HepG2 (cell line): Measurements from ENCODE around the gene C5. TPM values are rescaled to one million over a fixed set of nuclear protein-coding genes. Genes with fewer than 3 reads are reported as not detected.

Experiments
- ATAC-seq: fragments of 200-7000 bp; cut with Tn5 transposase; 3 replicates; pipeline ENCODE4 v1.9.1; 2020; ENCODE audit warnings: mild to moderate bottlenecking, moderate library complexity
- BruUV-seq: library from RNA; stranded (reverse); fragments of 400-500 nt; replicated peaks from 2 replicates; lab custom pipeline; 2021; lab: Mats Ljungman, UMichigan
- CTCF ChIA-PET: fragments of 300-600 bp; formaldehyde crosslinking; extraction: SDS; loops from one replicate; lab custom pipeline; 2021; ENCODE audit warnings: low total read pairs, inconsistent platforms, low intra/inter-chr PET ratio; lab: Yijun Ruan, JAX
- POLR2A ChIA-PET: fragments of 350-600 bp; sonication (Branson Sonifier 250); formaldehyde crosslinking; loops from one replicate; lab custom pipeline; 2020; ENCODE audit warnings: antibody characterized with exemption, inconsistent platforms; lab: Yijun Ruan, JAX
- DNase-seq: peaks from one replicate; pipeline ENCODE4 v3.0.0-alpha.2; 2015; ENCODE audit warnings: low spot score
- FAIRE-seq: peaks from 3 replicates; lab custom pipeline; 2011; peaks lifted over from hg19 to GRCh38; lab: Jason Lieb, UNC
- H2AFZ ChIP-seq: one replicate; pipeline ENCODE4 v1.6.1; 2011; ENCODE audit warnings: low read length, inconsistent platforms
- H3K27ac ChIP-seq: fragments of 300-600 bp; 3 replicates; pipeline ENCODE4 v1.8.0; 2011; ENCODE audit warnings: mixed run types, mild to moderate bottlenecking, mixed read lengths, low read length, inconsistent platforms; ENCODE audit not compliant: insufficient read depth; ENCODE audit errors: extremely low read length
- H3K27me3 ChIP-seq, 2 experiments: fragments of 200-600 bp in 1 of 2; 2 replicates in 1 of 2; 3 replicates in 1 of 2; pipeline versions ENCODE4 v1.6.0 to v1.8.0; 2011; ENCODE audit warnings: low read length in 2 of 2, mild to moderate bottlenecking in 2 of 2, moderate library complexity in 2 of 2, inconsistent platforms in 1 of 2; ENCODE audit not compliant: insufficient read depth in 2 of 2, control insufficient read depth in 1 of 2
- H3K36me3 ChIP-seq, 2 experiments: fragments of 200-600 bp in 1 of 2; replicated peaks in 1 of 2; 2 replicates in 1 of 2; 3 replicates in 1 of 2; pipeline versions ENCODE4 v1.5.1 to v1.8.0; 2011; ENCODE audit warnings: low read length in 2 of 2, inconsistent platforms in 1 of 2; ENCODE audit not compliant: insufficient read depth in 2 of 2, control insufficient read depth in 1 of 2
- H3K4me1 ChIP-seq: 2 replicates; pipeline ENCODE4 v1.5.1; 2012; ENCODE audit warnings: low read length, inconsistent platforms; ENCODE audit not compliant: insufficient read depth
- H3K4me2 ChIP-seq: 2 replicates; pipeline ENCODE4 v1.6.0; 2011; ENCODE audit warnings: low read depth, low read length, inconsistent platforms
- H3K4me3 ChIP-seq, 3 experiments: fragments of 200-600 bp in 1 of 3; sonication (generic), shearing (Covaris generic) in 1 of 3; replicated peaks in 1 of 3; 2 replicates each; pipeline ENCODE4 v1.5.1; 2011 to 2016; ENCODE audit warnings: low read length in 3 of 3, inconsistent platforms in 2 of 3, low read depth in 2 of 3, mild to moderate bottlenecking in 2 of 3, control low read depth in 1 of 3, mixed read lengths in 1 of 3; ENCODE audit not compliant: insufficient read depth in 1 of 3
- H3K79me2 ChIP-seq: one replicate; pipeline ENCODE4 v1.6.1; 2011; ENCODE audit warnings: low read length, inconsistent platforms; ENCODE audit not compliant: insufficient read depth
- H3K9ac ChIP-seq: 2 replicates; pipeline ENCODE4 v1.6.0; 2011; ENCODE audit warnings: mild to moderate bottlenecking, low read depth, low read length, inconsistent platforms; ENCODE audit not compliant: insufficient read depth
- H3K9me3 ChIP-seq: 2 replicates; pipeline ENCODE4 v1.5.1; 2012; ENCODE audit warnings: mild to moderate bottlenecking, low read length
- H4K20me1 ChIP-seq: 2 replicates; pipeline ENCODE4 v1.6.0; 2011; ENCODE audit warnings: inconsistent platforms, mild to moderate bottlenecking, low read length, moderate library complexity; ENCODE audit not compliant: insufficient read depth
- ARNT ChIP-seq: fragments of 450-650 bp; IDR thresholded peaks from 2 replicates; pipeline ENCODE4 v1.6.1; 2017
- ASH2L ChIP-seq: fragments of 300-600, 200-600 bp; sonication (generic); IDR thresholded peaks from 2 replicates; pipeline ENCODE4 v1.7.0; 2017; ENCODE audit warnings: low read depth, mild to moderate bottlenecking, moderate library complexity, mixed read lengths, low read length; ENCODE audit not compliant: insufficient read length
- MED13 ChIP-seq: sonication (generic); formaldehyde crosslinking; IDR thresholded peaks from 2 replicates; pipeline ENCODE4 v1.5.0; 2020; ENCODE audit warnings: missing genetic modification reagents
- RNF2 ChIP-seq: fragments of 450-650 bp; conservative IDR thresholded peaks from 2 replicates; pipeline ENCODE4 v1.6.1; 2016; ENCODE audit warnings: low read depth
- ZFP1 ChIP-seq: IDR thresholded peaks from 2 replicates; pipeline ENCODE4 v1.6.1; 2016
- ZNF430 ChIP-seq: sonication (generic); formaldehyde crosslinking; IDR thresholded peaks from 2 replicates; pipeline ENCODE4 v1.9.0; 2021; ENCODE audit warnings: mild to moderate bottlenecking, missing genetic modification reagents
- ZNF546 ChIP-seq: sonication (generic); formaldehyde crosslinking; conservative IDR thresholded peaks from 2 replicates; pipeline ENCODE4 v1.8.1; 2023; ENCODE audit warnings: mild to moderate bottlenecking, missing genetic modification reagents
- ZNF562 ChIP-seq: sonication (generic); formaldehyde crosslinking; IDR thresholded peaks from 2 replicates; pipeline ENCODE4 v1.8.0; 2022; ENCODE audit warnings: missing genetic modification reagents, borderline replicate concordance
- ZNF75D ChIP-seq: sonication (generic); formaldehyde crosslinking; IDR thresholded peaks from 2 replicates; pipeline ENCODE4 v1.8.1; 2023; ENCODE audit warnings: missing genetic modification reagents, mild to moderate bottlenecking, borderline replicate concordance
- WGBS: methylation state at CpG from one replicate; pipeline ENCODE4 v1.1.6; 2017; ENCODE audit warnings: low lambda C conversion rate; 5-methylcytosine and 5-hydroxymethylcytosine counted together
- in situ Hi-C: cut with HindIII; loops from 2 replicates; pipeline ENCODE4 v1.10.0; 2017; ENCODE audit warnings: low pct_unique_long_range_greater_than_20kb; ENCODE audit not compliant: extremely low pct_ligation_motif_present
- intact Hi-C: fragments of 100-400 bp; cut with micrococcal nuclease; formaldehyde crosslinking; loops from one replicate; pipeline ENCODE4 v1.10.0; 2022; ENCODE audit not compliant: unreplicated experiment
- polyA plus RNA-seq, 8 experiments: library from polyadenylated mRNA; depleted of rRNA in 3 of 8; stranded (reverse) in 7 of 8; unstranded in 1 of 8; fragments of >200 nt; fragmentation: Illumina TruSeq in 4 of 8; extraction: Trizol in 4 of 8; gene quantifications; 2 replicates each; pipeline versions ENCODE4 v1.2.1 to v1.2.3, GENCODE V29; 2011 to 2016; ENCODE audit warnings: low read depth in 4 of 8, missing spikeins in 1 of 8, mixed read lengths in 1 of 8; ENCODE audit not compliant: insufficient read depth in 1 of 8
- total RNA-seq, 5 experiments: library from RNA; depleted of rRNA; stranded (reverse); fragments of >200 nt; fragmentation: Illumina TruSeq; extraction: Trizol; gene quantifications; 2 replicates each; pipeline ENCODE4 v1.2.3, GENCODE V29; 2016; ENCODE audit warnings: low read depth in 1 of 5
- TF ChIP-seq, protein P1 (sequence below), 2 experiments: sonication (generic) in 1 of 2; formaldehyde crosslinking in 1 of 2; IDR thresholded peaks; 2 replicates each; pipeline versions ENCODE4 v1.6.1 to v1.9.0; 2014 to 2022; ENCODE audit warnings: antibody characterized with exemption in 1 of 2, borderline replicate concordance in 1 of 2, inconsistent platforms in 1 of 2, low read depth in 1 of 2, missing genetic modification reagents in 1 of 2
- TF ChIP-seq, protein P2 (sequence below): sonication (generic); formaldehyde crosslinking; IDR thresholded peaks from 2 replicates; pipeline ENCODE4 v1.5.0; 2020; ENCODE audit warnings: missing genetic modification reagents
- TF ChIP-seq, protein P3 (sequence below): IDR thresholded peaks from 2 replicates; pipeline ENCODE4 v1.6.1; 2016; ENCODE audit warnings: low read depth, borderline replicate concordance
- TF ChIP-seq, protein P4 (sequence below): sonication (generic); formaldehyde crosslinking; IDR thresholded peaks from 2 replicates; pipeline ENCODE4 v1.4.0; 2020; ENCODE audit warnings: mild to moderate bottlenecking, low read depth, missing genetic modification reagents

The C5 gene
- total and polyA plus RNA-seq, 2 of the 13 experiments (the other 11 are each of a cell fraction or from before 2014, with no cell fraction given): 57.6 to 192 TPM

DNA sequence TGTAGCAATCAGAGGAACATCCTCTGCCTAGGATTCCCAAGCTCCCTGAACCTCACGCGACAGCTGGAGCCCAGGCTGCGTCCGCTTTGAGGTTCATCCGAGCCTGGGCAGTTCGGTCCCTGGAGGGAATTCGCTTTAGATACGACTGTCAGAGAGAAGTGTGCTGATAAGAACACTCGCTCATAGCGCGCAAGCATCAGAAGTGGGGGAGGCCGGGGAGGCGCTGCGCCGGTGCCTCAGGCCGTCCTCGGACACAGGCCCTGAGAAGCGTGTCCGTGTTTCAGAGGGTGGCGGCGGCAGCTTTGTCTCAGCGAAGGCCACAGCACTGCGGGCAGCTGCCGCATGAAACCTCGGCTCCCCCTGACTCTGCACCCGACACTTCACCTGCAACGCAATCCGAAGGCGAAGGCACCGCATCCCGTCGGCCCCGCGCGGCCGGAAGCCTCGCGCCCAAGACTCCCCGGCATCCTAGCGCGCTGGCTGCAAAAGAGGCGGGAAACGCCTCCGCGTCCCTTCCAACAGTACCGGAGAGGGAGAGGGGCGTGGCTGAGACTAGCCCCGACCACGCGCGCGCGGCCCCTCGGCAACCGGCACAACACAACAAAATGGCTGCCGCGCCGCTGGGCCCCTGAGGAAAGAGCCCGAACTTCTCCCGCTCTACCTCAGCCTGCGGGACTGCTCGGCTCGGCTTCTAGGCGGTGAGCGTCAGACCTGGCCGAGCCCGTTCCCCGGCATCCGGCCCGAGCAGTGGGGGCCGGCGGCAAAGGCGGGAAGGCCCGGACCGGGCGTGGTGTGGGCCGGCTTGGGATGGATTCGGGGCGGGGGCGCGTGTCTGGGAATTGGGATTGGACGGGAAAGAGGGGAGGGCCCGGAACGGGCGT is 24.5 kb upstream of the C5 start, which contains the start of gene CNTRL:
TSS of gene CNTRL (plus strand) at position 586 of the 881 bp plus-strand sequence. CDS start 13,372 bp downstream, outside the sequence.
- in situ Hi-C loops: no loop called here
- Histone ChIP-seq H3K4me2 (peak within 1 kb of the TSS; percentile 83), H3K27me3 (no peaks in the 10 kb centered on the region), H3K79me2 (no peaks in the 10 kb centered on the region), H3K27ac (peak within 1 kb of the TSS; percentile 73), H3K4me1 (peaks cover 24% of the 10 kb centered on the region), H3K4me3 (peak within 1 kb of the TSS; percentile 68 to 81 (median 81)), H3K9me3 (no peaks in the 10 kb centered on the region), H2AFZ (peak within 1 kb of the TSS; percentile 64), H4K20me1 (no peaks in the 10 kb centered on the region), H3K36me3 (no peaks in the 10 kb centered on the region), H3K9ac (peak within 1 kb of the TSS; percentile 76)
- intact Hi-C loops: no loop called here
- ChIA-PET POLR2A (interaction anchor here (0.8 kb wide), 1 partner anchor 19 kb away, joined by 4 read pairs; no protein-coding TSS in a partner anchor), CTCF (no interaction called here)
- TSS peak; percentile 79 for BruUV-seq
- 2% methylated on average over 15 of the region's 85 CpGs for WGBS
- peak; percentile 71 for DNase-seq
- no peak for FAIRE-seq
- ATAC-seq: peak; percentile 91
- peak; percentile 95 for TF ChIP-seq ASH2L
- TF ChIP-seq, protein P1, sequence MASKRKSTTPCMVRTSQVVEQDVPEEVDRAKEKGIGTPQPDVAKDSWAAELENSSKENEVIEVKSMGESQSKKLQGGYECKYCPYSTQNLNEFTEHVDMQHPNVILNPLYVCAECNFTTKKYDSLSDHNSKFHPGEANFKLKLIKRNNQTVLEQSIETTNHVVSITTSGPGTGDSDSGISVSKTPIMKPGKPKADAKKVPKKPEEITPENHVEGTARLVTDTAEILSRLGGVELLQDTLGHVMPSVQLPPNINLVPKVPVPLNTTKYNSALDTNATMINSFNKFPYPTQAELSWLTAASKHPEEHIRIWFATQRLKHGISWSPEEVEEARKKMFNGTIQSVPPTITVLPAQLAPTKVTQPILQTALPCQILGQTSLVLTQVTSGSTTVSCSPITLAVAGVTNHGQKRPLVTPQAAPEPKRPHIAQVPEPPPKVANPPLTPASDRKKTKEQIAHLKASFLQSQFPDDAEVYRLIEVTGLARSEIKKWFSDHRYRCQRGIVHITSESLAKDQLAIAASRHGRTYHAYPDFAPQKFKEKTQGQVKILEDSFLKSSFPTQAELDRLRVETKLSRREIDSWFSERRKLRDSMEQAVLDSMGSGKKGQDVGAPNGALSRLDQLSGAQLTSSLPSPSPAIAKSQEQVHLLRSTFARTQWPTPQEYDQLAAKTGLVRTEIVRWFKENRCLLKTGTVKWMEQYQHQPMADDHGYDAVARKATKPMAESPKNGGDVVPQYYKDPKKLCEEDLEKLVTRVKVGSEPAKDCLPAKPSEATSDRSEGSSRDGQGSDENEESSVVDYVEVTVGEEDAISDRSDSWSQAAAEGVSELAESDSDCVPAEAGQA (IDR thresholded peaks at IDR 0.05; ENCODE audit: low read depth): no peak; the same call in 1 of the 2 replicates
- TF ChIP-seq, protein P1 (CRISPR knock-in tag; IDR thresholded peaks at IDR 0.05; ENCODE audit: borderline replicate concordance): no peak; the same call in 1 of the 2 replicates
- peak; percentile 98 for TF ChIP-seq RNF2
- TF ChIP-seq, protein P2, sequence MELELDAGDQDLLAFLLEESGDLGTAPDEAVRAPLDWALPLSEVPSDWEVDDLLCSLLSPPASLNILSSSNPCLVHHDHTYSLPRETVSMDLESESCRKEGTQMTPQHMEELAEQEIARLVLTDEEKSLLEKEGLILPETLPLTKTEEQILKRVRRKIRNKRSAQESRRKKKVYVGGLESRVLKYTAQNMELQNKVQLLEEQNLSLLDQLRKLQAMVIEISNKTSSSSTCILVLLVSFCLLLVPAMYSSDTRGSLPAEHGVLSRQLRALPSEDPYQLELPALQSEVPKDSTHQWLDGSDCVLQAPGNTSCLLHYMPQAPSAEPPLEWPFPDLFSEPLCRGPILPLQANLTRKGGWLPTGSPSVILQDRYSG (CRISPR knock-in tag): peak; percentile 93
- peak; percentile 55; the same call in 1 of the 2 replicates for TF ChIP-seq ZNF562 (CRISPR knock-in tag)
- TF ChIP-seq ZFP1 (CRISPR knock-in tag): no peak
- TF ChIP-seq, protein P3, sequence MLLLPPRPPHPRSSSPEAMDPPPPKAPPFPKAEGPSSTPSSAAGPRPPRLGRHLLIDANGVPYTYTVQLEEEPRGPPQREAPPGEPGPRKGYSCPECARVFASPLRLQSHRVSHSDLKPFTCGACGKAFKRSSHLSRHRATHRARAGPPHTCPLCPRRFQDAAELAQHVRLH (CRISPR knock-in tag): peak; percentile 72; the same call in 1 of the 2 replicates
- TF ChIP-seq MED13: peak; percentile 90
- peak; percentile 96 for TF ChIP-seq ZNF430 (CRISPR knock-in tag)
- no peak; the same call in 1 of the 2 replicates for TF ChIP-seq ZNF75D
- TF ChIP-seq ARNT: no peak
- TF ChIP-seq, protein P4, sequence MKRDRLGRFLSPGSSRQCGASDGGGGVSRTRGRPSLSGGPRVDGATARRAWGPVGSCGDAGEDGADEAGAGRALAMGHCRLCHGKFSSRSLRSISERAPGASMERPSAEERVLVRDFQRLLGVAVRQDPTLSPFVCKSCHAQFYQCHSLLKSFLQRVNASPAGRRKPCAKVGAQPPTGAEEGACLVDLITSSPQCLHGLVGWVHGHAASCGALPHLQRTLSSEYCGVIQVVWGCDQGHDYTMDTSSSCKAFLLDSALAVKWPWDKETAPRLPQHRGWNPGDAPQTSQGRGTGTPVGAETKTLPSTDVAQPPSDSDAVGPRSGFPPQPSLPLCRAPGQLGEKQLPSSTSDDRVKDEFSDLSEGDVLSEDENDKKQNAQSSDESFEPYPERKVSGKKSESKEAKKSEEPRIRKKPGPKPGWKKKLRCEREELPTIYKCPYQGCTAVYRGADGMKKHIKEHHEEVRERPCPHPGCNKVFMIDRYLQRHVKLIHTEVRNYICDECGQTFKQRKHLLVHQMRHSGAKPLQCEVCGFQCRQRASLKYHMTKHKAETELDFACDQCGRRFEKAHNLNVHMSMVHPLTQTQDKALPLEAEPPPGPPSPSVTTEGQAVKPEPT (CRISPR knock-in tag): peak; percentile 93; the same call in 1 of the 2 replicates
- TF ChIP-seq ZNF546 (CRISPR knock-in tag): peak; percentile 67; the same call in 1 of the 2 replicates
